ENCODE results near the gene JOSD2.

The JOSD2 gene

DNA sequence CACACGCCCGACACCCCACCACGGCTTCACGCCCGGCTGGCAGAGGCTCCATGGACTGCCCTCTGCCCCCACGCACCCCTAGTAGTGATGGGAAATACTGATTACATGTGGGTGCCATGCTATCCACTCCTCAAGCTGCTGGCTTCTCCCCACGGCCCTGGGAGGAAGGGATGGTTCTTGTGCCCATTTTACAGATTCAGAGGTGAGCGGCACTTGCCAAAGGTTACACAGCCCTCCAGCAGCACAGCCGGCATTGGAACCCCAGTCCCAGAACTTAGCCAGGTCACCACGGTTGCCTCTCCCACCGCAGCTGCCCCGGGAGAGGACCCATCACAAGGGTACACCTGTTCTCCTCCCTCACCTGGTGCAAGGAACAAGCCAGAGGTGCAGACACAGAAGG, 44.0 kb upstream of the JOSD2 start:
- no peak for TF ChIP-seq Cebpa-rat (IDR thresholded peaks at IDR 0.05)
- Histone ChIP-seq H3K27me3 (peaks cover 21 to 39% (median 33%) of the 10 kb centered on the region in 11 experiments; a peak in 21 of 22 replicates), H3K27ac (no peak overlapping the region), H4K20me1 (no peaks in the 10 kb centered on the region; a peak in 1 of 22 replicates), H3K4me2 (0 out of 22 replicates have a peak overlapping the region, but pooled peaks of 1 of the 11 experiments have one; percentile 7), H3K4me1 (peaks cover 12 to 44% (median 22%) of the 10 kb centered on the region in 10 experiments; a peak in 18 of 20 replicates), H3K9me3 (replicated peaks in 1 of 11) (no peaks in the 10 kb centered on the region), H3K9ac (no peak overlapping the region), H3K4me3 (no peak overlapping the region), H3K36me3 (no peaks in the 10 kb centered on the region)

DNA sequence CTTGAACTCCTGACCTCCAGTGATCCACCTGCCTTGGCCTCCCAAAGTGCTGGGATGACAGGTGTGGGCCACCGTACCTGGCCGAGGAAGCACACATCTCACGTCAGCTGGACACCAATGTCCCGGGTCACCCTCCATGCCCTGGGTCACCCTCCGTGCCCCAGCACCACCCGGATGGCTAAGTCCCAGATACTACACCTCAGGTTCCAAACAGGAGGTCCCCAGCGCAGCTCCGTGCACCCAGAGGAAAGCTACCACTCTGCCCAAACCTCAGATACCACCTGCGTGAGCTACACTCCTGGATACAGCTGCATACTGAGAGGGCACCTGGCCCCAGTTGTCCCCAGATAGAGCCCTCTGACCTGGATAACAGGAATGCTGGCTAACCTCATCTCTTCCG, 43.2 kb upstream of the JOSD2 start:
- Histone ChIP-seq H3K4me2 (no peak overlapping the region), H4K20me1 (no peaks in the 10 kb centered on the region; a peak in 1 of 22 replicates), H3K9ac (no peak overlapping the region), H3K36me3 (no peaks in the 10 kb centered on the region), H3K4me3 (no peak overlapping the region), H3K4me1 (peaks cover 12 to 43% (median 22%) of the 10 kb centered on the region in 10 experiments; a peak in 18 of 20 replicates), H3K9me3 (replicated peaks in 1 of 11) (no peaks in the 10 kb centered on the region), H3K27ac (no peak overlapping the region), H3K27me3 (peaks cover 23 to 48% (median 41%) of the 10 kb centered on the region in 11 experiments; a peak in 21 of 22 replicates)
- no peak for TF ChIP-seq Cebpa-rat (IDR thresholded peaks at IDR 0.05)

DNA sequence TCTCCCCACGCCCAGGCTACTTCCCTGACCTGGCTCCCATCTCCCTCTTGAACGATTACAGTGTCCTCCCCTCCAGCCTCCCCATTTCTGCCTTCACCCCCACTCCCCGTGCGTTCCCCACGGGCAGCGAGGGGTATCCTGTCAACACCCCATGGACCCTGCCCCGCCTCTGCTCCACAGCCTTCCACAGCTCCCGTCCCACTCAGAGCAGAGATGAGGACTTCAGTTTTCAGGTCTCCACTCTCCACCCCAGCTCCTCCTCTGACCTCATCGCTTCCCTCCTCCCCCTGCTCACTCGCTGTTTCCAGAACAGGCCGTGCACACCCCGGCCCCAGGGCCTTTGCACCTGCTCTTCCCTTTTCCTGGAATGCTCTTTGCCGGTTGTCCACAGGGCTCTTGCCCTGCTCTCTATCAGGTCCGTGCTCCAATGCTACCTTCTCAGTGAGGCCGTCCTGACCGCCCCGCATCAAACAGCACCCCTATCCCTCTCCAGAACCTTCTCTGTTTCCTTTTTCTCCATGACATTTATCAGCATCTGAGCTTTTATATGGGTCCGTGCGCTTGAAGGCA, 42.2 kb upstream of the JOSD2 start:
- H3K27ac ChIP-seq, result no peak overlapping the region
- H3K4me3 ChIP-seq, result no peak overlapping the region
- no peaks in the 10 kb centered on the region for H3K36me3 ChIP-seq
- no peak overlapping the region for H3K4me2 ChIP-seq
- H3K9me3 ChIP-seq (replicated peaks in 1 of 11), result no peaks in the 10 kb centered on the region
- peaks cover 12 to 50% (median 28%) of the 10 kb centered on the region in 10 experiments; a peak in 19 of 20 replicates for H3K4me1 ChIP-seq
- no peak overlapping the region for H3K9ac ChIP-seq
- no peaks in the 10 kb centered on the region; a peak in 1 of 22 replicates for H4K20me1 ChIP-seq
- no peak for TF ChIP-seq Cebpa-rat (IDR thresholded peaks at IDR 0.05)
- H3K27me3 ChIP-seq, result peaks cover 23 to 56% (median 43%) of the 10 kb centered on the region in 11 experiments; a peak in 21 of 22 replicates

DNA sequence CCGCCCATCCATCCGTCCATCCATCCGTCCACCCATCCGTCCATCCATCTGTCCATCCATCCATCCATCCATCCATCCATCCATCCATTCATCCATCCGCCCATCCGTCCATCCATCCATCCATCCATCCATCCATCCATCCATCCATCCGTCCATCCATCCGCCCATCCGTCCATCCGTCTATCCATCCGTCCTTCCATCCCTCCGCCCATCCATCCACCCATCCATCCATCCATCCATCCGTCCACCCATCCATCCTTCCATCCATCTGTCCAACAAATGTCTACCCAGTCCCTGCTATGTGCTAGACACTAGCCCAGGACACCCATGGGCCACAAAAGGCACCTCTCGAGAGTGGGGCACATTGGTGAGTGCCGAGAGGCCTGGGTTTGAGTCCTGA, 41.5 kb upstream of the JOSD2 start:
- Histone ChIP-seq H4K20me1 (no peaks in the 10 kb centered on the region; a peak in 1 of 22 replicates), H3K36me3 (no peaks in the 10 kb centered on the region), H3K4me3 (no peak overlapping the region), H3K27ac (no peak overlapping the region), H3K4me2 (no peak overlapping the region), H3K9ac (no peak overlapping the region), H3K9me3 (replicated peaks in 1 of 11) (no peaks in the 10 kb centered on the region), H3K27me3 (peaks cover 23 to 56% (median 43%) of the 10 kb centered on the region in 11 experiments; a peak in 21 of 22 replicates), H3K4me1 (peaks cover 19 to 57% (median 35%) of the 10 kb centered on the region in 10 experiments)
- no peak for TF ChIP-seq Cebpa-rat (IDR thresholded peaks at IDR 0.05)

DNA sequence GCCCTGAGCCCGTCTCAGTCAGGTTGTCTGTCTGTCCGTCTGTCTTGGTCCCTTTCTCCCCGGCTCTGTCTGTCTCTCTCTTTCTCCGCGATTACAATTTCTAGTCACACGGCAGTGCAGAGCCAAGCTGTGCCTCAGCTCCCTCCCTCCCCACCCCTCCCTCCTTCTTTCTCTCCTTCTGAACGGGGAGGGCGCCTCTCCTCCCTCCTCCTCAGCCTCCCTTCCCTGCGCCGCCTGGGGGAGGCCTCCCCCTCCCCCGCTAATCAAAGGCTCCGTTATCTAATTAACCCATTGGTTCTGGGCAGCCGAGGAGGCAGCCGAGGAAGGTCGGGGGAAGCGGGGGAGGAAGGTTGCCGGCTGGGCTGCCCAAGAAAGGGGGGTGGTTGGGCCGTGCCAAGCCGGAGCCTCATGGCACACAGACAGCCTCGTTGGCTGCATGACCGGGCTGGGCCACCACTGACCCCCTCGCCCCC, 40.8 kb upstream of the JOSD2 start:
- H3K4me1 ChIP-seq, result peaks cover 19 to 58% (median 36%) of the 10 kb centered on the region in 10 experiments
- no peaks in the 10 kb centered on the region for H3K9me3 ChIP-seq (replicated peaks in 1 of 11)
- H3K4me3 ChIP-seq, result no peak overlapping the region; a peak in 2 of 20 replicates
- peak overlapping the region; percentile 49 to 72 (median 59) for H3K4me2 ChIP-seq
- TF ChIP-seq Cebpa-rat (IDR thresholded peaks at IDR 0.05), result no peak
- peaks cover 23 to 56% (median 43%) of the 10 kb centered on the region in 11 experiments; a peak in 21 of 22 replicates for H3K27me3 ChIP-seq
- H4K20me1 ChIP-seq, result no peaks in the 10 kb centered on the region; a peak in 1 of 22 replicates
- no peak overlapping the region for H3K27ac ChIP-seq
- H3K9ac ChIP-seq, result peak overlapping the region in 1 of 11 experiments; percentile 20; a peak in 1 of 22 replicates
- no peaks in the 10 kb centered on the region for H3K36me3 ChIP-seq

DNA sequence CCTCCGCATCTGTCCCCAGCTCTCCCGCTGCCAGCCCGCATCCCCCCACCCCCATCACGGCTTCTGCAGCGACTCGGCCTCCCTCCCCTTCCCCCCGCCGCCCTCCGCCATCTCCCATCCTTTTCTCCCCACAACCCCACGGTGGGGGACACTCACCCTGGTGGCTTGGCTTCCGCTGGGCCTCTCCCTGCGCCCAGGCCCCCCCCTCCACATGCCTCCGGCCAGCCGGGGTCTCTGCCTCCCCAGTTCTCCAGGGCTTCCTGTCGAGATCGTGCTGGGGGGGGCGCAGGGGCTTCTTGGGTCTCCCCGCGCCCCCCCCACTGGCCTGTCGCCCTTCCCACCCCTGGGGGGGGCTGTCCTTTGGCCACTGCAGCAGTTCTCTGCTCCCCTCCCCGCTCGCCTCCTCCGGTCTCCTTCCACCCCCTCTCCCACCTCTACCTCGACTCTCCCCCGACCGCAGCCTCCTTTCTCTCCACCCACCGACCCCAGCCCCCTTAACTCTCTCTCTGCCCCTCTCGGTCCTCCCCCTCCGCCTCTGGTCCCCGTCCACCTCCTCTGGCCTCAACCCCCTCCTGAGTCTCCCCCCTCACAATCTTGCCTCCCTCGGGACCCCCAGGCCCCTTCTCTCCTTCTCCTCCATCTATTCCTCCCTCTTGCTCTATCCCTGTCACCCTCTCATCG, 40.2 kb upstream of the JOSD2 start:
- Histone ChIP-seq H3K9ac (peak overlapping the region in 1 of 11 experiments; percentile 20; a peak in 1 of 22 replicates), H3K4me1 (peaks cover 19 to 62% (median 41%) of the 10 kb centered on the region in 10 experiments), H3K9me3 (replicated peaks in 1 of 11) (no peaks in the 10 kb centered on the region), H3K4me2 (peak overlapping the region in 10 of 11 experiments; percentile 49 to 72 (median 59); a peak in 18 of 22 replicates), H3K36me3 (no peaks in the 10 kb centered on the region), H3K27me3 (peaks cover 23 to 56% (median 43%) of the 10 kb centered on the region in 11 experiments; a peak in 21 of 22 replicates), H4K20me1 (no peaks in the 10 kb centered on the region; a peak in 1 of 22 replicates), H3K4me3 (no peak overlapping the region), H3K27ac (no peak overlapping the region)
- no peak for TF ChIP-seq Cebpa-rat (IDR thresholded peaks at IDR 0.05)

DNA sequence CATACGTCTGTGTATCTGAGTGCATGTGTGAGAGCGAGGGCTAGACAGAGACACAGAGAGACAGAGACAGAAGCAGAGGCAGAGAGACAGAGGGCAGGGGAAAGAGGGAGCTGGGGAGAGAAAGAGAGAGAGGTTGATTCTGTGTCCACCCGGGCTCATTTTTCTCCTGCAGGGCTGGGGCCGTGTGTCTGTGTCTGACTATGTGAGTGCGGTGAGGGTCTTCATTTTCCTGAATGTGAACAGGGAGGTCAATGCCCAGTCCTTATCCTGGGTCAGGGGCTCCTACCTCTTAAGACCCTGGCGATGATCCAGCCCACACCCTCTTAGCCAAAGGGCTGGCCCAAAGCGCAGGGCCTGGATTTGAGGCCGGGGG, 39.6 kb upstream of the JOSD2 start:
- Histone ChIP-seq H4K20me1 (no peaks in the 10 kb centered on the region; a peak in 1 of 22 replicates), H3K27me3 (peaks cover 23 to 53% (median 43%) of the 10 kb centered on the region in 11 experiments; a peak in 21 of 22 replicates), H3K4me3 (no peak overlapping the region), H3K9me3 (replicated peaks in 1 of 11) (no peaks in the 10 kb centered on the region), H3K4me2 (peak overlapping the region in 2 of 11 experiments; percentile 12 to 24; a peak in 4 of 22 replicates), H3K27ac (no peak overlapping the region), H3K9ac (no peak overlapping the region), H3K4me1 (peaks cover 19 to 64% (median 46%) of the 10 kb centered on the region in 10 experiments), H3K36me3 (no peaks in the 10 kb centered on the region)
- no peak for TF ChIP-seq Cebpa-rat (IDR thresholded peaks at IDR 0.05)

DNA sequence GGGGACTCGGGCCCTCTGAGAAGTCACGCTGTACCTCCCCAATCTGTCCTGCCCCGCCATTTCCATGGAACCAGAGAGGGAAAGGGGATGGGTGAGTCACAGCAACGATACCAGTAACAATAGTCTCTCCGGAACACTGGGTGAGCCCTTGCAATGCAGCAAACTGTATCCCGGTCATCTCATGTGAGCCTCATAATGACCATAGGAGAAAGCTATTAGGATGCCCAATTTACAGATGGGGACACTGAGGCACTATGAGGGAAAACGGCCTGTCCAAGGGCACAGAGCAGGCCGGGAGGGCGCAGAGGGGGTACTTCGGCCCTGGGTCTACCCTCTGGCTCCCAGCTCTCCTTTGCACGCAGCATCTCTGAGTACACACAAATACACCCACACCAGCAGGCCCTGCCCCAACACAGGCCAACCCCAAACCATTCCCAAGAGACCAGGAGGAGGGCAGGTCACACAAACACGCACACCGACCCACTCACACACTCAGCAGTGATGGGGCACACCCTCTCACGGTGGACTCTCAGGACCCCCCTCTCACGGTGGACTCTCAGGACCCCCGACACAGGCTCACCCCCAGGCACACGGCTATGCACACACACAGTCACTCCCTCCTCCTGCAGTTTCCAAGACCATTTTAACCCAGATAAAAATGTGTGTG, 39.1 kb upstream of the JOSD2 start:
- peaks cover 23 to 53% (median 43%) of the 10 kb centered on the region in 11 experiments; a peak in 21 of 22 replicates for H3K27me3 ChIP-seq
- no peak for TF ChIP-seq Cebpa-rat (IDR thresholded peaks at IDR 0.05)
- H3K9me3 ChIP-seq (replicated peaks in 1 of 11), result no peaks in the 10 kb centered on the region
- no peaks in the 10 kb centered on the region; a peak in 1 of 22 replicates for H4K20me1 ChIP-seq
- no peak overlapping the region for H3K9ac ChIP-seq
- peaks cover 19 to 68% (median 51%) of the 10 kb centered on the region in 10 experiments for H3K4me1 ChIP-seq
- H3K4me3 ChIP-seq, result no peak overlapping the region
- no peak overlapping the region for H3K27ac ChIP-seq
- H3K4me2 ChIP-seq, result peak overlapping the region in 3 of 11 experiments; percentile 5 to 24 (median 12); a peak in 5 of 22 replicates
- H3K36me3 ChIP-seq, result no peaks in the 10 kb centered on the region
